Endothelial cell of umbilical vein (primary cell): ENCODE data around the gene POP5. TPM values are rescaled to one million over a fixed set of nuclear protein-coding genes. Genes with fewer than 3 reads are reported as not detected.

Experiments used
- BruUV-seq: library from RNA; stranded (reverse); fragments of 400-500 nt; replicated peaks from 2 replicates; lab custom pipeline; 2021; lab: Mats Ljungman, UMichigan
- CTCF ChIA-PET: fragments of 300-600, 350-600 bp; sonication (Branson Sonifier 250); formaldehyde crosslinking; loops from one replicate; lab custom pipeline; 2021; ENCODE audit warnings: antibody characterized with exemption, inconsistent platforms; lab: Charles Lee
- POLR2A ChIA-PET: fragments of 300-600, 350-600 bp; sonication (Branson Sonifier 250); formaldehyde crosslinking; loops from one replicate; lab custom pipeline; 2021; ENCODE audit warnings: antibody characterized with exemption, inconsistent platforms; lab: Charles Lee
- DNase-seq: peaks from one replicate; pipeline ENCODE4 v3.0.0-alpha.2; 2011; ENCODE audit warnings: low read depth, low spot score
- FAIRE-seq: peaks from 2 replicates; lab custom pipeline; 2011; peaks lifted over from hg19 to GRCh38; lab: Jason Lieb, UNC
- H2AFZ ChIP-seq: 2 replicates; pipeline ENCODE4 v1.6.0; 2012; ENCODE audit warnings: low read depth, low read length, control low read depth, inconsistent platforms
- H3K27ac ChIP-seq: 2 replicates; pipeline ENCODE4 v1.5.1; 2011; ENCODE audit warnings: low read depth, mild to moderate bottlenecking, control low read depth, low read length, moderate library complexity; ENCODE audit not compliant: insufficient read depth
- H3K27me3 ChIP-seq, 2 experiments: 2 replicates each; pipeline versions ENCODE4 v1.6.0 to v1.6.1; 2011; ENCODE audit warnings: low read length in 2 of 2, mixed read lengths in 1 of 2; ENCODE audit not compliant: control insufficient read depth in 2 of 2, insufficient read depth in 2 of 2
- H3K36me3 ChIP-seq, 2 experiments: 2 replicates in 1 of 2; 3 replicates in 1 of 2; pipeline ENCODE4 v1.5.1; 2011; ENCODE audit warnings: low read length in 2 of 2, mild to moderate bottlenecking in 1 of 2, moderate library complexity in 1 of 2; ENCODE audit not compliant: control insufficient read depth in 2 of 2, insufficient read depth in 2 of 2; ENCODE audit errors: extremely low read depth in 1 of 2
- H3K4me1 ChIP-seq: 3 replicates; pipeline ENCODE4 v1.5.1; 2011; ENCODE audit warnings: mild to moderate bottlenecking, low read length; ENCODE audit not compliant: control insufficient read depth, insufficient read depth; ENCODE audit errors: extremely low read depth
- H3K4me2 ChIP-seq: 2 replicates; pipeline ENCODE4 v1.6.1; 2011; ENCODE audit warnings: low read length, control low read depth, mixed read lengths; ENCODE audit not compliant: insufficient read depth
- H3K4me3 ChIP-seq, 3 experiments: fragments of 200-600 bp in 1 of 3; sonication (generic), shearing (Covaris generic) in 1 of 3; replicated peaks in 1 of 3; 2 replicates each; pipeline ENCODE4 v1.5.1; 2011 to 2016; ENCODE audit warnings: control low read depth in 3 of 3, low read length in 3 of 3, mild to moderate bottlenecking in 2 of 3, inconsistent platforms in 1 of 3, low read depth in 1 of 3, moderate library complexity in 1 of 3; ENCODE audit not compliant: insufficient read depth in 1 of 3
- H3K79me2 ChIP-seq: 2 replicates; pipeline ENCODE4 v1.6.0; 2012; ENCODE audit warnings: low read length, inconsistent platforms; ENCODE audit not compliant: control insufficient read depth, insufficient read depth
- H3K9ac ChIP-seq: replicated peaks from 2 replicates; pipeline ENCODE3; 2011; ENCODE audit warnings: low read length, control low read depth; ENCODE audit not compliant: insufficient read depth; ENCODE audit errors: extremely low read depth
- H3K9me1 ChIP-seq: replicated peaks from 3 replicates; pipeline ENCODE4 v1.6.0; 2011; ENCODE audit warnings: mild to moderate bottlenecking, low read length; ENCODE audit not compliant: control insufficient read depth, insufficient read depth; ENCODE audit errors: extremely low read depth
- H3K9me3 ChIP-seq: replicated peaks from 2 replicates; pipeline ENCODE4 v1.5.1; 2012; ENCODE audit warnings: low read length, inconsistent platforms; ENCODE audit not compliant: control insufficient read depth, insufficient read depth
- H4K20me1 ChIP-seq: replicated peaks from 2 replicates; pipeline ENCODE3; 2011; ENCODE audit warnings: mild to moderate bottlenecking, low read length; ENCODE audit not compliant: control insufficient read depth, insufficient read depth; ENCODE audit errors: extremely low read depth
- EZH2 ChIP-seq: IDR thresholded peaks from 2 replicates; pipeline ENCODE4 v1.6.1; 2012; ENCODE audit warnings: borderline replicate concordance, low read depth, mild to moderate bottlenecking, moderate library complexity, low read length, inconsistent platforms; ENCODE audit not compliant: severe bottlenecking
- FOS ChIP-seq: IDR thresholded peaks from 2 replicates; pipeline ENCODE4 v1.6.1; 2011; ENCODE audit warnings: mild to moderate bottlenecking, low read length, moderate library complexity, borderline replicate concordance; ENCODE audit not compliant: insufficient read depth
- GATA2 ChIP-seq: IDR thresholded peaks from 2 replicates; pipeline ENCODE4 v1.7.0; 2011; ENCODE audit warnings: low read depth, mild to moderate bottlenecking, moderate library complexity, mixed read lengths, low read length; ENCODE audit not compliant: insufficient read length, insufficient read depth
- JUN ChIP-seq: IDR thresholded peaks from 2 replicates; pipeline ENCODE4 v1.6.1; 2011; ENCODE audit warnings: borderline replicate concordance, low read depth; ENCODE audit not compliant: insufficient read length, insufficient read depth
- MYC ChIP-seq: IDR thresholded peaks from one replicate; pipeline ENCODE4 v1.6.1; 2011; ENCODE audit warnings: mild to moderate bottlenecking, low read depth, low read length
- POLR2A ChIP-seq: IDR thresholded peaks from 2 replicates; pipeline ENCODE4 v1.6.1; 2012; ENCODE audit warnings: low read depth, mild to moderate bottlenecking, control low read depth, low read length
- POLR2AphosphoS5 ChIP-seq: IDR thresholded peaks from 2 replicates; pipeline ENCODE4 v1.6.1; 2012; ENCODE audit warnings: low read depth, mild to moderate bottlenecking, control low read depth, low read length, moderate library complexity; ENCODE audit not compliant: insufficient read depth
- dilution Hi-C: fragments of 300-500 bp; cut with MboI; formaldehyde crosslinking; loops from one replicate; pipeline ENCODE4 v1.15.0; 2019; ENCODE audit warnings: low sequenced_read_pairs; ENCODE audit not compliant: extremely low pct_ligation_motif_present
- intact Hi-C: fragments of 100-400 bp; cut with micrococcal nuclease; formaldehyde crosslinking; loops from one replicate; pipeline ENCODE4 v1.10.0; 2022
- polyA plus RNA-seq, 4 experiments: library from polyadenylated mRNA; depleted of rRNA in 3 of 4; stranded (reverse) in 3 of 4; unstranded in 1 of 4; fragments of >200 nt; gene quantifications; 2 replicates each; pipeline versions ENCODE4 v1.2.1 to v1.2.3, GENCODE V29; 2011 to 2012; ENCODE audit warnings: missing spikeins in 1 of 4
- total RNA-seq: library from RNA; stranded (reverse); gene quantifications from 2 replicates; pipeline ENCODE4 v1.2.3, GENCODE V29; 2021
- TF ChIP-seq, protein P1 (sequence below), 2 donors: IDR thresholded peaks; 1 replicate in 1 of 2; 2 replicates in 1 of 2; pipeline ENCODE4 v1.5.1; 2011; ENCODE audit warnings: low read length in 2 of 2, mild to moderate bottlenecking in 2 of 2, moderate library complexity in 2 of 2, control low read depth in 1 of 2, inconsistent platforms in 1 of 2, low read depth in 1 of 2; ENCODE audit not compliant: insufficient read depth in 1 of 2; ENCODE audit errors: extremely low read depth in 1 of 2
- TF ChIP-seq, protein P2 (sequence below): IDR thresholded peaks from 2 replicates; pipeline ENCODE4 v1.6.1; 2011; ENCODE audit not compliant: insufficient read depth, insufficient read length

POP5 gene
- total and polyA plus RNA-seq, 2 donors (not counting 3 experiments of a cell fraction or from before 2014, with no cell fraction given): 25.7 to 60.2 TPM

DNA sequence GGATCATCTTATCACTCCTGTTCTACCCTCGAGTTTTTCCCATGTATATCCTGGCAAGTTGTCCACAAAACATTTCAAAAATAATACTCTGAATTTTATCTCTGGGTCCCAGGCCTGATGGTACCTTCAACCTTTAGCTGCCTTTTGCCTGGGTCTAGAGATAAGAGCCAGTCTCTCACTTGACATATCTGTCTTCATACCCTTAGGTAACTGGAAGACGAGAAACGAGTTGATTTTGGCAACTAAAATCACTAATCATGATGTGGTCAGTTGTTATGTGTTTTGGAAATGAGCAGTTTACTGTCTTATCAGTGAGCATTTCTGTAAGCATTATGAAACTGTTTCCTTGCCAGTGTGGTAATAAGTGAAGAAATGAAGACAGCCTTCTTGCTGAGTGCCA is 40.8 kb downstream of the POP5 start:
- peak; percentile 27 for TF ChIP-seq GATA2
- TF ChIP-seq POLR2A: no peak
- TF ChIP-seq, protein P1, sequence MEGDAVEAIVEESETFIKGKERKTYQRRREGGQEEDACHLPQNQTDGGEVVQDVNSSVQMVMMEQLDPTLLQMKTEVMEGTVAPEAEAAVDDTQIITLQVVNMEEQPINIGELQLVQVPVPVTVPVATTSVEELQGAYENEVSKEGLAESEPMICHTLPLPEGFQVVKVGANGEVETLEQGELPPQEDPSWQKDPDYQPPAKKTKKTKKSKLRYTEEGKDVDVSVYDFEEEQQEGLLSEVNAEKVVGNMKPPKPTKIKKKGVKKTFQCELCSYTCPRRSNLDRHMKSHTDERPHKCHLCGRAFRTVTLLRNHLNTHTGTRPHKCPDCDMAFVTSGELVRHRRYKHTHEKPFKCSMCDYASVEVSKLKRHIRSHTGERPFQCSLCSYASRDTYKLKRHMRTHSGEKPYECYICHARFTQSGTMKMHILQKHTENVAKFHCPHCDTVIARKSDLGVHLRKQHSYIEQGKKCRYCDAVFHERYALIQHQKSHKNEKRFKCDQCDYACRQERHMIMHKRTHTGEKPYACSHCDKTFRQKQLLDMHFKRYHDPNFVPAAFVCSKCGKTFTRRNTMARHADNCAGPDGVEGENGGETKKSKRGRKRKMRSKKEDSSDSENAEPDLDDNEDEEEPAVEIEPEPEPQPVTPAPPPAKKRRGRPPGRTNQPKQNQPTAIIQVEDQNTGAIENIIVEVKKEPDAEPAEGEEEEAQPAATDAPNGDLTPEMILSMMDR (IDR thresholded peaks at IDR 0.05; ENCODE audit: extremely low read depth in 1 of 2, insufficient read depth in 1 of 2, low read depth in 1 of 2, low read length in 2 of 2): no peak

GRCh38 chr12:120539303-120539702 is 41.9 kb downstream of the POP5 start:
- POLR2A ChIA-PET: interaction anchor here (0.8 to 1.9 kb wide), 2 partner anchors 9 to 43 kb away, joined by 3 to 7 read pairs; partner anchors contain the start of gene DYNLL1
- intact Hi-C loops: no loop called here
- Histone ChIP-seq H3K9me3 (no peaks in the 10 kb centered on the region), H3K4me2 (peak overlapping the region; percentile 96), H3K9me1 (no peaks in the 10 kb centered on the region), H3K27me3 (no peaks in the 10 kb centered on the region), H3K4me1 (peaks cover 52% of the 10 kb centered on the region), H3K27ac (peak overlapping the region; percentile 26), H3K36me3 (no peaks in the 10 kb centered on the region), H2AFZ (no peak overlapping the region), H3K9ac (peak overlapping the region; percentile 51), H3K79me2 (peaks cover 99% of the 10 kb centered on the region), H4K20me1 (peaks cover 18% of the 10 kb centered on the region), H3K4me3 (no peak overlapping the region)
- CTCF ChIA-PET: interaction anchor here (0.9 kb wide), 1 partner anchor 13 kb away, joined by 3 read pairs; no protein-coding TSS in a partner anchor
- dilution Hi-C loops: no loop called here
- DNase-seq (peak; percentile 44), FAIRE-seq (peak; percentile 64)
- no peak for TF ChIP-seq FOS
- TF ChIP-seq GATA2: no peak
- no peak for TF ChIP-seq EZH2
- TF ChIP-seq JUN: no peak
- TF ChIP-seq POLR2AphosphoS5: no peak
- no peak for TF ChIP-seq MYC
- TF ChIP-seq, protein P1 (IDR thresholded peaks at IDR 0.05; ENCODE audit: extremely low read depth in 1 of 2, insufficient read depth in 1 of 2, low read depth in 1 of 2, low read length in 2 of 2): no peak
- TF ChIP-seq POLR2A: no peak
- TF ChIP-seq, protein P2, sequence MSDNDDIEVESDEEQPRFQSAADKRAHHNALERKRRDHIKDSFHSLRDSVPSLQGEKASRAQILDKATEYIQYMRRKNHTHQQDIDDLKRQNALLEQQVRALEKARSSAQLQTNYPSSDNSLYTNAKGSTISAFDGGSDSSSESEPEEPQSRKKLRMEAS: no peak
- no TSS peak for BruUV-seq

More for the DNA sequence above, 40.8 kb downstream of the POP5 start:
- Histone ChIP-seq H3K36me3 (no peaks in the 10 kb centered on the region), H3K9ac (no peak overlapping the region), H3K9me3 (no peaks in the 10 kb centered on the region), H3K79me2 (peaks cover 94% of the 10 kb centered on the region), H3K9me1 (no peaks in the 10 kb centered on the region), H4K20me1 (peaks cover 18% of the 10 kb centered on the region), H2AFZ (no peak overlapping the region), H3K27me3 (no peaks in the 10 kb centered on the region), H3K4me2 (no peak overlapping the region), H3K27ac (peak overlapping the region; percentile 8), H3K4me1 (peaks cover 55% of the 10 kb centered on the region), H3K4me3 (no peak overlapping the region)
- DNase-seq (peak; percentile 87), FAIRE-seq (no peak)
- dilution Hi-C loops: no loop called here
- intact Hi-C loops: no loop called here
- POLR2A ChIA-PET: no interaction called here
- CTCF ChIA-PET: no interaction called here
- no TSS peak for BruUV-seq
